Parathyroid adenoma (tissue), 2 donors: ENCODE results near the gene HAP1.
A peak's percentile ranks its signal among the peaks of the same experiment; 100 is the strongest.

Experiments
- H2AFZ ChIP-seq: fragments of 300-600 bp; sonication (generic); one replicate; pipeline ENCODE4 v1.7.0; 2017; ENCODE audit warnings: antibody characterized with exemption, mild to moderate bottlenecking
- H3K27ac ChIP-seq: fragments of 300-600 bp; sonication (generic); one replicate; pipeline ENCODE4 v1.7.0; 2017
- H3K27me3 ChIP-seq: fragments of 300-600 bp; sonication (generic); one replicate; pipeline ENCODE4 v1.7.0; 2017; ENCODE audit warnings: low read length; ENCODE audit not compliant: control insufficient read depth, insufficient read depth
- H3K36me3 ChIP-seq: fragments of 300-600 bp; sonication (generic); one replicate; pipeline ENCODE4 v1.7.0; 2017; ENCODE audit warnings: low read length; ENCODE audit not compliant: control insufficient read depth, insufficient read depth
- H3K4me1 ChIP-seq: fragments of 300-600 bp; sonication (generic); one replicate; pipeline ENCODE4 v1.7.0; 2017; ENCODE audit warnings: control low read depth
- H3K4me2 ChIP-seq: fragments of 300-600 bp; sonication (generic); one replicate; pipeline ENCODE4 v1.7.0; 2017; ENCODE audit warnings: low read length
- H3K4me3 ChIP-seq: fragments of 300-600 bp; sonication (generic); one replicate; pipeline ENCODE4 v1.7.0; 2017; ENCODE audit warnings: low read depth, low read length
- H3K79me2 ChIP-seq: fragments of 300-600 bp; sonication (generic); one replicate; pipeline ENCODE4 v1.7.0; 2017; ENCODE audit warnings: control low read depth
- H3K9ac ChIP-seq: fragments of 300-600 bp; sonication (generic); one replicate; pipeline ENCODE4 v1.7.0; 2017; ENCODE audit warnings: mild to moderate bottlenecking
- H3K9me3 ChIP-seq: fragments of 300-600 bp; sonication (generic); one replicate; pipeline ENCODE4 v1.7.0; 2017; ENCODE audit warnings: low read length; ENCODE audit not compliant: control insufficient read depth
- TF ChIP-seq, protein P1 (sequence below): fragments of 300-600 bp; sonication (generic); IDR thresholded peaks from one replicate; pipeline ENCODE4 v1.7.0; 2017; ENCODE audit warnings: antibody characterized with exemption, mild to moderate bottlenecking
- donor health status: primary hyperparathyroidism.

HAP1 gene

DNA sequence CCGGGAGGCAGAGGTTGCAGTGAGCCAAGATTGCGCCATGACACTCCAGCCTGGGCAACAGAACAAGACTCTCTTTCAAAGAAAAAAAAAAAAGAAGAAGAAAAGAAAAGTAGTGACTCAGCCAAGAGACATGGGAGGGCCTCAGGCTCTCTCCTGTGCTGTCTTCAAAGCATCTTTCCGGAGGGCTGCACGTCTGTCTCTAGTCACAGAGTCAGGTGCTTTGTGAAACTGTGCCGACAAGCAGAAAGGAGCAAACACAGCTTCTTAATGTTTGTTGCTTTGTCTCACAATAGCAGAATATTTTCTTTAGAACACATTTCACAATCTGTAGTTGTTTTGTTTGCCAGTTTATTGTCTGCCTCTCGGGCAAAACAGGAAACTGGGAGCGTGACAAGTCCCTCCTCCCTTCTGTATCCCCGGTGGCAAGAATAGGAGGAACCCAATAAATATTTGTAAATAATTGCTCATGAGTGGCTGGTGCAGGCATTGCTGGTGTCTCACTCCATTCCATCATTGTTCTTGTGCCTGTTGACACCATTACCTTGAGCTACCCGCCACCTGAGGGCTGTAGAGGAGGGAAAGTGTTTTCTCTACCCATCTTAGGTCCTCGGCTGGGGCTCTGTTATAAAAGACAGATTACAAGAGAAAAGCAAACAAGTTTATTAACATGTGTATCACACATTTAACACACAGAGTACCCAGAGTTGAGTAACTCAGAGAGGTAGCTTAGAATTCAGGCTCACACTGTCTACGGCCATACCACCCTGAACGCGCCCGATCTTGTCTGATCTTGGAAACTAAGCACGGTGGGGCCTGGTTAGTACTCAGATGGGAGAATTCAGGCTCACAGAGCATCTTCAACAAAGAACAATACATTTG, 16.8 kb downstream of the HAP1 start:
- Histone ChIP-seq H3K4me2 (no peak overlapping the region), H3K27me3 (no peaks in the 10 kb centered on the region), H2AFZ (peak overlapping the region; percentile 59), H3K9ac (no peak overlapping the region), H3K4me3 (no peak overlapping the region), H3K9me3 (no peaks in the 10 kb centered on the region), H3K27ac (no peak overlapping the region), H3K4me1 (peaks cover 6% of the 10 kb centered on the region), H3K79me2 (no peaks in the 10 kb centered on the region), H3K36me3 (no peaks in the 10 kb centered on the region)
- TF ChIP-seq, protein P1, sequence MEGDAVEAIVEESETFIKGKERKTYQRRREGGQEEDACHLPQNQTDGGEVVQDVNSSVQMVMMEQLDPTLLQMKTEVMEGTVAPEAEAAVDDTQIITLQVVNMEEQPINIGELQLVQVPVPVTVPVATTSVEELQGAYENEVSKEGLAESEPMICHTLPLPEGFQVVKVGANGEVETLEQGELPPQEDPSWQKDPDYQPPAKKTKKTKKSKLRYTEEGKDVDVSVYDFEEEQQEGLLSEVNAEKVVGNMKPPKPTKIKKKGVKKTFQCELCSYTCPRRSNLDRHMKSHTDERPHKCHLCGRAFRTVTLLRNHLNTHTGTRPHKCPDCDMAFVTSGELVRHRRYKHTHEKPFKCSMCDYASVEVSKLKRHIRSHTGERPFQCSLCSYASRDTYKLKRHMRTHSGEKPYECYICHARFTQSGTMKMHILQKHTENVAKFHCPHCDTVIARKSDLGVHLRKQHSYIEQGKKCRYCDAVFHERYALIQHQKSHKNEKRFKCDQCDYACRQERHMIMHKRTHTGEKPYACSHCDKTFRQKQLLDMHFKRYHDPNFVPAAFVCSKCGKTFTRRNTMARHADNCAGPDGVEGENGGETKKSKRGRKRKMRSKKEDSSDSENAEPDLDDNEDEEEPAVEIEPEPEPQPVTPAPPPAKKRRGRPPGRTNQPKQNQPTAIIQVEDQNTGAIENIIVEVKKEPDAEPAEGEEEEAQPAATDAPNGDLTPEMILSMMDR: no peak

DNA sequence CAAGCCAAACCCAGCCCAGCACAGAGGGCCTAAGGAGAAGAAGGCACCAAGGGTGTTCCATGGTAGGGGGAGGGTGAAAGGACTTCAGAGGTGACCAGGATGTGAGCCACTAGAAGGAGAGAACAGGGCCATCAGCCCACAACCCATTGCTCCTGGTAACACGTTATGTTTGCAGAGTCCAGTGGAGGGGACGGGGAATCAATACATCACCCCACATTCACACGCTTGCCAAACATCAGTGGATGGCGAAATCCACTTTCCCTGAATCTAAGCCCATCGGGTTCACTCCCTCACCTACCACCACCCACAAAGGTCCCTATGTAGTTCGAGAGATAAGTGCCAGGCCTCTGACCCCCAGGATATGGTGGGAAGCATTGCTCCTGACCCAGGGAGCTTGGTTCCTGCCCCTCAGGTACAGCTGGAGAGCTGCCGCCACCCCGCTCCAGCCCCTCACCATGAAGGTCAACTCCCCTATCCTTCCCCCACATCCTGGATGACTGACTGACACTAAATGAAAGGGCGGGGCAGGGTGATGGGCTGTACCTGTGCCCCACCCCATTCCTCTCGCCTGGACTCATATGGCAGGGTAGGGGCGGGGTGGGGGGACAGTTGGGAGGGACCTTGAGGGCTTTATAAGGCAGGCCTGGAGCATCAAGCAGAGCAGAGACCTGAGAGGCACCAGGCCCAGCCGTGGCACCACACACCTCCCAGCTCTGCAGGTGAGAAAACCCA, 22.6 kb downstream of the HAP1 start, which contains the start of gene GAST:
GAST (plus strand) TSS at position 663 of the 732 bp plus-strand sequence. CDS start 3,106 bp downstream, outside the sequence.
- no peaks in the 10 kb centered on the region for H3K36me3 ChIP-seq
- no peaks in the 10 kb centered on the region for H3K79me2 ChIP-seq
- no peaks in the 10 kb centered on the region for H3K9me3 ChIP-seq
- no peaks in the 10 kb centered on the region for H3K27me3 ChIP-seq
- TF ChIP-seq, protein P1: no peak
- H2AFZ ChIP-seq: no peak within 1 kb of the TSS
- no peak within 1 kb of the TSS for H3K27ac ChIP-seq
- H3K9ac ChIP-seq: no peak within 1 kb of the TSS
- no peak within 1 kb of the TSS for H3K4me3 ChIP-seq
- H3K4me2 ChIP-seq: no peak within 1 kb of the TSS
- no peaks in the 10 kb centered on the region for H3K4me1 ChIP-seq

DNA sequence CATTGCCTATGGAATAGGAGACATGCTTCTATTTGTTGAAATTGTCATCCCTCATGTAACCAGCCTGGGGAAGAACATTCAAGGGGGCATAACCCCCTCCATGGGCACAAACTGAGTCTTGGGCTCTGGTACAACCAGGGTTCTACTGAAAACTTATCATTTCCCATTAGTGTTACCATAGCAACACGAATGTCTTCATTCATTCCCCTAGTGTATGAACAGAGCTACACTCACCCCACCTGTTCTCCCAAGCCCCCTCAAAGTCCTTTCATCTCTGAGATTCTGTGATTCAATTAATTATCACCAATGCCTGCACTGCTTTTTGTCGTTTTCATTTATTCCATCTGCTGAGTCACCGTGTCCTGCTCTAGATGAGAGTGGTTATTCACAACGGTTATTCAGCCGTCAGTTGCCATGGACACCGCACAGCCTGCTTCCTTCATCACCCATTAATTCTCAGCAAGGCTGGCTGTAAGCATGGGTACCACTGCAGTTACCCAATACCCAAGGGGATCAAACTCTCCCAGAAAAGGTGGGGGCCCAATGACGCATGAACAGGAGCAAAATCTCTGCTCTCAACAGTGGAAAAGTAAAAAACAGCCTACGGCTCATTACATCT, 23.9 kb downstream of the HAP1 start:
- no peak overlapping the region for H3K9ac ChIP-seq
- TF ChIP-seq, protein P1: no peak
- no peak overlapping the region for H2AFZ ChIP-seq
- H3K4me3 ChIP-seq: no peak overlapping the region
- no peaks in the 10 kb centered on the region for H3K79me2 ChIP-seq
- no peaks in the 10 kb centered on the region for H3K36me3 ChIP-seq
- H3K27ac ChIP-seq: no peak overlapping the region
- H3K4me2 ChIP-seq: no peak overlapping the region
- no peaks in the 10 kb centered on the region for H3K27me3 ChIP-seq
- H3K9me3 ChIP-seq: no peaks in the 10 kb centered on the region
- no peaks in the 10 kb centered on the region for H3K4me1 ChIP-seq

DNA sequence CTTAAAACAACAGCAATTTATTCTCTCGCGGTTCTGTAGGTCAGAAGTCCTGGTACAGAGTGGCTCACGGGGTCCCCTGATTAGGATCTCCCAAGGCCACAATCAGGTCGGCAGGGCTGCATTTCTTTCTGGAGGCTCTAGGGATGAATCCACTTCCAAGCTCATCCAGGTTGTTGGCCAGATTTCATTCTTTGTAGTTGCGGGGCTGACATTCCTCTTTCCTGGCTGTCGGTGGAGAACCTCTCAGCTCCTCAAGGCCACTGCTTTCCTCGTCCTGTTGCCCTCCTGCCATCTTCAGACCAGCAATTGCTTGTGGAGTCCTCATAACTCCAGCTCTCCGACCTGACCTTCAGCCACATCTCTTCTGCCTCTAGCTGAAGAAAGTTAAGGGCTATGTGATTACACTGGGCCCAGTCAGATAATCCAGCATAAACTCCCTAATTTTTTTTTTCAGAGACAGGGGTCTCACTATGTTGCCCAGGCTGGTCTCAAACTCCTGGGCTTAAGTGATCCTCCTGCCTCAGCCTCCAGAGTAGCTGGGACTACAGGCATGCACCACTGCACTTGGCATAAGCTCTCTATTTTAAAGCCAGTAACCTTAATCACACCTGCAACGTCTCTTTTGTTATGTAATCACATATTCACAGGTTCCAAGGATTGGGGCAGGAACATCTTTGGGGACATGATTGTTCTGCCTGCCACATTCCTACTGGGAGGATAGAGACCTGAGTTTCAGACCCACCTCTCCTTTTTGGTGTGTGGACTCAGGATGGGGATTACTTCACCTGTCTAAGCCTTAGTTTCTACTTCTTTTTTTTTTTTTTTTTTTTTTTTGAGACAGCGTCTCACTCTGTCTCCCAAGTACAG, 26.4 kb downstream of the HAP1 start:
- no peak overlapping the region for H3K4me3 ChIP-seq
- no peaks in the 10 kb centered on the region for H3K79me2 ChIP-seq
- H3K27ac ChIP-seq: no peak overlapping the region
- TF ChIP-seq, protein P1: no peak
- no peak overlapping the region for H3K9ac ChIP-seq
- H3K9me3 ChIP-seq: no peaks in the 10 kb centered on the region
- no peaks in the 10 kb centered on the region for H3K27me3 ChIP-seq
- H3K4me1 ChIP-seq: no peaks in the 10 kb centered on the region
- H3K4me2 ChIP-seq: no peak overlapping the region
- no peaks in the 10 kb centered on the region for H3K36me3 ChIP-seq
- H2AFZ ChIP-seq: no peak overlapping the region
